ENCODE results near the gene DOCK8. TPM values are rescaled to one million over a fixed set of nuclear protein-coding genes. Genes with fewer than 3 reads are reported as not detected.

The DOCK8 gene
- total and polyA plus RNA-seq, 2 of the 13 experiments (the other 11 are each of a cell fraction or from before 2014, with no cell fraction given) = 0.28 to 0.38 TPM

- TF ChIP-seq SRY (CRISPR knock-in tag; IDR thresholded peaks at IDR 0.05) = peak; percentile 90
- peak; percentile 41; the same call in 1 of the 2 replicates for TF ChIP-seq RBFOX2 (IDR thresholded peaks at IDR 0.05; ENCODE audit: low read depth, low read length)
- TF ChIP-seq SKI (IDR thresholded peaks at IDR 0.05; ENCODE audit: partially characterized antibody) = peak; percentile 42
- no peak for TF ChIP-seq MTA3 (CRISPR knock-in tag; IDR thresholded peaks at IDR 0.05)
- TF ChIP-seq TBX2 (CRISPR knock-in tag; IDR thresholded peaks at IDR 0.05; ENCODE audit: borderline replicate concordance) = peak; percentile 79
- TF ChIP-seq SOX6 (IDR thresholded peaks at IDR 0.05) = no peak
- peak; percentile 19; the same call in 1 of the 2 replicates for TF ChIP-seq SOX6 (CRISPR knock-in tag; IDR thresholded peaks at IDR 0.05)
- 0 out of 2 replicates have a peak, but pooled peaks have one; percentile 41 for TF ChIP-seq KLF11 (CRISPR knock-in tag; IDR thresholded peaks at IDR 0.05)
- TF ChIP-seq THYN1 (CRISPR knock-in tag; IDR thresholded peaks at IDR 0.05; ENCODE audit: borderline replicate concordance, low read depth) = no peak
- 0 out of 2 replicates have a peak, but pooled peaks have one; percentile 37 for TF ChIP-seq ZMYM2 (CRISPR knock-in tag; IDR thresholded peaks at IDR 0.05)
- TF ChIP-seq ZNF674 (CRISPR knock-in tag; IDR thresholded peaks at IDR 0.05; ENCODE audit: low read depth) = 0 out of 2 replicates have a peak, but pooled peaks have one; percentile 45
- no peak for TF ChIP-seq THAP11 (CRISPR knock-in tag; IDR thresholded peaks at IDR 0.05)
- TF ChIP-seq ZNF629 (CRISPR knock-in tag; conservative IDR thresholded peaks at IDR 0.05) = no peak
- peak; percentile 68; the same call in 1 of the 2 replicates for TF ChIP-seq ZNF343 (CRISPR knock-in tag; IDR thresholded peaks at IDR 0.05)
- peak; percentile 47; the same call in 1 of the 2 replicates for TF ChIP-seq ZNF879 (CRISPR knock-in tag; IDR thresholded peaks at IDR 0.05)
- TF ChIP-seq TMF1 (CRISPR knock-in tag; IDR thresholded peaks at IDR 0.05; ENCODE audit: low read depth) = 0 out of 2 replicates have a peak, but pooled peaks have one; percentile 42
- peak; percentile 84 for TF ChIP-seq ZNF607 (CRISPR knock-in tag; IDR thresholded peaks at IDR 0.05; ENCODE audit: borderline replicate concordance)
- TF ChIP-seq PCBP1 (IDR thresholded peaks at IDR 0.05; ENCODE audit: borderline replicate concordance, low read depth, low read length) = 0 out of 2 replicates have a peak, but pooled peaks have one; percentile 37
- TF ChIP-seq EEA1 (CRISPR knock-in tag; IDR thresholded peaks at IDR 0.05; ENCODE audit: borderline replicate concordance) = peak; percentile 80; the same call in 1 of the 2 replicates
- TF ChIP-seq ERF (CRISPR knock-in tag; IDR thresholded peaks at IDR 0.05) = 0 out of 2 replicates have a peak, but pooled peaks have one; percentile 30
- TF ChIP-seq SOX5 (CRISPR knock-in tag; IDR thresholded peaks at IDR 0.05; ENCODE audit: borderline replicate concordance) = no peak
- peak; percentile 86; the same call in 1 of the 2 replicates for TF ChIP-seq ZNF766 (CRISPR knock-in tag; IDR thresholded peaks at IDR 0.05; ENCODE audit: borderline replicate concordance)
- TF ChIP-seq ZBTB4 (CRISPR knock-in tag; IDR thresholded peaks at IDR 0.05; ENCODE audit: borderline replicate concordance) = peak; percentile 58; the same call in 1 of the 2 replicates
- peak; percentile 94; the same call in 1 of the 2 replicates for TF ChIP-seq KDM5B (CRISPR knock-in tag; IDR thresholded peaks at IDR 0.05; ENCODE audit: borderline replicate concordance)
- TF ChIP-seq ZEB1 (IDR thresholded peaks at IDR 0.05; ENCODE audit: insufficient replicate concordance, low read depth) = no peak
Measured at GRCh38 chr9:503881-504852, 289.5 kb downstream of the DOCK8 start, which contains the start of gene KANK1 (continued).
